ENCODE data around the gene TRIM7. TPM values are rescaled to one million over a fixed set of nuclear protein-coding genes. Genes with fewer than 3 reads are reported as not detected.

The TRIM7 gene
- total RNA-seq, 4 donors from 2014 or later, result 44.8 to 80.6 (median 54.5) TPM

DNA sequence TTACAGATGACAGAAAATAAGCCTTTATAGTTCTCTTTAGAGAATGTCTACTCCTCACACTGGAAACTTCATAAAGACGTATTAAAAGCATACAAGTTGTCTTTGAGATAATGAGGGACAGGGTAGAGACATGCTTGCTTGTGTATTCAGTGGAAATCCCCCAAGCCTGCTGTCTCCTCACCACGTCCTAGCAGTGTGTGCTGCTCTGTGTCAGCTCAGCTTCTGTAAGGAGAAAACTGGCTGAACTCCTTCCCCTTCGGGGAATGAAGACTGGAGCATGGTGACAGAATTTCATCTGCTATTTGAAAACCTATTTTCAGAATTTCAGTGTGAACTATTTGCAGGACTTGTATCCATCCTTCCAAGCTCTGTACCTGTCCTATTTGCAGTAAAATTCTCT lies 48.2 kb downstream of the TRIM7 start:
- H3K27me3 ChIP-seq, result peaks cover 0 to 15% (median 0%) of the 10 kb centered on the region in 4 donors
- no peaks in the 10 kb centered on the region for H3K36me3 ChIP-seq
- peaks cover 0 to 22% (median 8%) of the 10 kb centered on the region in 3 donors for H3K4me1 ChIP-seq
- 29 to 38% methylated on average over 3 of the region's 3 CpGs for WGBS, 2 donors
- H3K9me3 ChIP-seq, result no peaks in the 10 kb centered on the region
- H3K27ac ChIP-seq, result no peak overlapping the region
- H3K4me3 ChIP-seq, result no peak overlapping the region
- no peak for DNase-seq
- TF ChIP-seq, protein P1, sequence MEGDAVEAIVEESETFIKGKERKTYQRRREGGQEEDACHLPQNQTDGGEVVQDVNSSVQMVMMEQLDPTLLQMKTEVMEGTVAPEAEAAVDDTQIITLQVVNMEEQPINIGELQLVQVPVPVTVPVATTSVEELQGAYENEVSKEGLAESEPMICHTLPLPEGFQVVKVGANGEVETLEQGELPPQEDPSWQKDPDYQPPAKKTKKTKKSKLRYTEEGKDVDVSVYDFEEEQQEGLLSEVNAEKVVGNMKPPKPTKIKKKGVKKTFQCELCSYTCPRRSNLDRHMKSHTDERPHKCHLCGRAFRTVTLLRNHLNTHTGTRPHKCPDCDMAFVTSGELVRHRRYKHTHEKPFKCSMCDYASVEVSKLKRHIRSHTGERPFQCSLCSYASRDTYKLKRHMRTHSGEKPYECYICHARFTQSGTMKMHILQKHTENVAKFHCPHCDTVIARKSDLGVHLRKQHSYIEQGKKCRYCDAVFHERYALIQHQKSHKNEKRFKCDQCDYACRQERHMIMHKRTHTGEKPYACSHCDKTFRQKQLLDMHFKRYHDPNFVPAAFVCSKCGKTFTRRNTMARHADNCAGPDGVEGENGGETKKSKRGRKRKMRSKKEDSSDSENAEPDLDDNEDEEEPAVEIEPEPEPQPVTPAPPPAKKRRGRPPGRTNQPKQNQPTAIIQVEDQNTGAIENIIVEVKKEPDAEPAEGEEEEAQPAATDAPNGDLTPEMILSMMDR (IDR thresholded peaks at IDR 0.05), result no peak
- no peak for TF ChIP-seq POLR2A (IDR thresholded peaks at IDR 0.05)
- intact Hi-C loops (cut with DNase I), result loop anchor here (5.0 to 10.0 kb wide), 2 partner anchors 289 to 372 kb away; no protein-coding TSS in a partner anchor

- 51 to 71% methylated on average over 5 of the region's 5 CpGs for WGBS, 2 donors
- H3K36me3 ChIP-seq, result no peaks in the 10 kb centered on the region
- H3K9me3 ChIP-seq, result no peaks in the 10 kb centered on the region
- intact Hi-C loops (cut with DNase I), result loop anchor here (10.0 kb wide), 1 partner anchor 369 kb away; no protein-coding TSS in a partner anchor
- H3K27me3 ChIP-seq, result peaks cover 0 to 35% (median 0%) of the 10 kb centered on the region in 4 donors
- H3K4me1 ChIP-seq, result peaks cover 5 to 27% (median 14%) of the 10 kb centered on the region in 3 donors
- H3K27ac ChIP-seq, result no peak overlapping the region
- DNase-seq, result no peak
- TF ChIP-seq, protein P1 (IDR thresholded peaks at IDR 0.05), result no peak
- TF ChIP-seq POLR2A (IDR thresholded peaks at IDR 0.05), result no peak
- no peak overlapping the region for H3K4me3 ChIP-seq
Observed at GRCh38 chr5:181153814-181154213, 51.2 kb downstream of the TRIM7 start.

DNA sequence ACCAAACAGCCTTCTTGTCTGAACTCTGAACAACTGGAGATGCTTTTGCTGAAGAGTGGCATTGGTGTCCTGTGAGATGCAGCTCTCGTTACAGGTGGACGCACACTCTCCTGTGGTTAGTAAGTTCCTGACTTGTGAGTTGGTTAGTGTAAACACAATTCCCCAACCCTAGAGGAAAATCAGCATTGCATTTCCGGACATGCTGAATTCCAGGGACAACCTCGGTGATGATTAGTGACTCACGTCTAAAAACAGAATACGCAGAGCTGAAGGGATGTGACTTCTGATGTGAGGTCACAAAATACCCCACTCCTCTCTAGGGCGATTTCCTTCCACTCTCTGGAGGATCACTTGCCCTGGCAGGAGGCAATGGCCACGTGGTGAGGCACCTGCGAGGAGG lies 52.6 kb downstream of the TRIM7 start:
- no peaks in the 10 kb centered on the region for H3K9me3 ChIP-seq
- no peak for DNase-seq
- H3K4me3 ChIP-seq, result no peak overlapping the region
- WGBS, 2 donors, result 65 to 78% methylated on average over 5 to 7 of the region's 9 CpGs
- peaks cover 8 to 34% (median 17%) of the 10 kb centered on the region in 3 donors for H3K4me1 ChIP-seq
- H3K36me3 ChIP-seq, result no peaks in the 10 kb centered on the region
- peaks cover 0 to 42% (median 0%) of the 10 kb centered on the region in 4 donors for H3K27me3 ChIP-seq
- intact Hi-C loops (cut with DNase I), result loop anchor here (10.0 kb wide), 1 partner anchor 368 kb away; no protein-coding TSS in a partner anchor
- no peak overlapping the region for H3K27ac ChIP-seq
- TF ChIP-seq, protein P1 (IDR thresholded peaks at IDR 0.05), result no peak
- no peak for TF ChIP-seq POLR2A (IDR thresholded peaks at IDR 0.05)

- Histone ChIP-seq H3K36me3 (no peaks in the 10 kb centered on the region), H3K4me1 (peaks cover 8 to 34% (median 17%) of the 10 kb centered on the region in 3 donors), H3K9me3 (no peaks in the 10 kb centered on the region), H3K4me3 (no peak overlapping the region), H3K27me3 (peaks cover 0 to 42% (median 0%) of the 10 kb centered on the region in 4 donors), H3K27ac (no peak overlapping the region)
- 38 to 57% methylated on average over 6 to 9 of the region's 9 CpGs for WGBS, 2 donors
- no peak for DNase-seq
- no peak for TF ChIP-seq POLR2A (IDR thresholded peaks at IDR 0.05)
- TF ChIP-seq, protein P1 (IDR thresholded peaks at IDR 0.05), result no peak
- intact Hi-C loops (cut with DNase I), result loop anchor here (10.0 kb wide), 1 partner anchor 366 kb away; no protein-coding TSS in a partner anchor
Observed at GRCh38 chr5:181151146-181151545, 53.9 kb downstream of the TRIM7 start.

DNA sequence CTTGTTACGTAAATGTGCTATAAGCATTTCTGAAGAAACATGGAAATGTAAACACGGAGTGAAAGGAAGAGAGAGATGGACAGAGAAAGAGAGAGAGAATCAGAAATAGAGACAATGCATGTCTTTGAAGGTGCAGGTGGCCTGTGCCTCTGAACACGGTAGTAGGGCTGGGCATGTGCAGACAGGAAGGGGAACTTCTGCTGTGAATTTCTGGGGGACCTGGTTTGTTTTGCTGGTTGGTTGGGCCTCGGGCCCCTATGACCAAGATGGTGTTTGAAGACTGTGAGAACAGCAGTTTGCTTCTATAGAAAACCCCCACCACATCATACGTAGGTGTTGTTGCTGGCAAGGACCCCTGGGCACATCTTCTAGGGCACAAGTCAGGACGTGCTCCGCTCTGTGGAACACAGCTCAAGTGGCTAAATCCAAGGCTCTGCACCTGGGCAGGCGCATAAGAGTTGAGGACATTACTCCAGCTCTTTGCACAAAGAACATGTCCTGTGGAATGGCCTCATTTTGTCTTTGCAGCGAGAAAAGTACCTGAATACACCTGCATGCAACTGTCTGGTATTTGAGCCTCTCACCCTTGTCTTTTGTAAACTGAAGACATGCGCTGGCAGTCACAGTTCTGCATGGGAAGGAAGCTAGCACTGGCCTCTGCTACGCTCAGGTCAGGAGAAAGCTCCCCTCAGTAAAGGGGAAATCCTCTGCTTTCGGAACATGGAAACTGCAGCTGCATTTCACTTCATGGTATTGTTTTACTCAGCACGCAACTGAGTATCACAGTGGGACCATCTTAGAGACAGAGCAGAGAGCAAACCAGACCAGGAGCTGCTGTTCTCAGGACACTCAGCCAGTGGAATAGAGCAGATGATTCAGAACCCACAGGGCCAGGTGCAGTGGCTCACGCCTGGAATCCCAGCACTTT lies 54.9 kb downstream of the TRIM7 start:
- Histone ChIP-seq H3K4me1 (peaks cover 8 to 34% (median 17%) of the 10 kb centered on the region in 3 donors), H3K27ac (peak overlapping the region in 2 of 4 donors; percentile 15 to 58), H3K27me3 (peaks cover 0 to 47% (median 0%) of the 10 kb centered on the region in 4 donors), H3K36me3 (no peaks in the 10 kb centered on the region), H3K9me3 (no peaks in the 10 kb centered on the region), H3K4me3 (no peak overlapping the region)
- TF ChIP-seq POLR2A (IDR thresholded peaks at IDR 0.05), result no peak
- TF ChIP-seq, protein P1 (IDR thresholded peaks at IDR 0.05), result no peak
- intact Hi-C loops (cut with DNase I), result loop anchor here (10.0 kb wide), 1 partner anchor 365 kb away; no protein-coding TSS in a partner anchor
- WGBS, 2 donors, result 43 to 46% methylated on average over 5 to 11 of the region's 14 CpGs
- DNase-seq, result no peak

Measured in esophagus squamous epithelium (tissue), 5 donors.